GM18502 (cell line): ENCODE measurements around the gene FBXO40.
"Not testable (repeated sequence)": the region's sequence is repeated elsewhere in the genome, so short reads cannot be mapped to it uniquely, and the experiment has no call there.

ENCODE experiments used
- ATAC-seq: cut with Tn5 transposase; IDR thresholded peaks from one replicate; pipeline ENCODE4 v1.9.1; 2021; ENCODE audit warnings: mild to moderate bottlenecking; ENCODE audit not compliant: unreplicated experiment, poor library complexity

Gene FBXO40, protein sequence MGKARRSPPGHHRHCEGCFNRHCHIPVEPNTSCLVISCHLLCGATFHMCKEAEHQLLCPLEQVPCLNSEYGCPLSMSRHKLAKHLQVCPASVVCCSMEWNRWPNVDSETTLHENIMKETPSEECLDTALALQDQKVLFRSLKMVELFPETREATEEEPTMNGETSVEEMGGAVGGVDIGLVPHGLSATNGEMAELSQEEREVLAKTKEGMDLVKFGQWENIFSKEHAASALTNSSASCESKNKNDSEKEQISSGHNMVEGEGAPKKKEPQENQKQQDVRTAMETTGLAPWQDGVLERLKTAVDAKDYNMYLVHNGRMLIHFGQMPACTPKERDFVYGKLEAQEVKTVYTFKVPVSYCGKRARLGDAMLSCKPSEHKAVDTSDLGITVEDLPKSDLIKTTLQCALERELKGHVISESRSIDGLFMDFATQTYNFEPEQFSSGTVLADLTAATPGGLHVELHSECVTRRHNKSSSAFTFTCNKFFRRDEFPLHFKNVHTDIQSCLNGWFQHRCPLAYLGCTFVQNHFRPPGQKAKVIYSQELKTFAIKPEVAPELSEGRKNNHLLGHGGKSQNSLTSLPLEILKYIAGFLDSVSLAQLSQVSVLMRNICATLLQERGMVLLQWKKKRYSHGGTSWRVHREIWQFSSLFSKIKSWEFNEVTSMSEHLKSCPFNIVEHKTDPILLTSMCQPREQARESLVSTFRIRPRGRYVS

DNA sequence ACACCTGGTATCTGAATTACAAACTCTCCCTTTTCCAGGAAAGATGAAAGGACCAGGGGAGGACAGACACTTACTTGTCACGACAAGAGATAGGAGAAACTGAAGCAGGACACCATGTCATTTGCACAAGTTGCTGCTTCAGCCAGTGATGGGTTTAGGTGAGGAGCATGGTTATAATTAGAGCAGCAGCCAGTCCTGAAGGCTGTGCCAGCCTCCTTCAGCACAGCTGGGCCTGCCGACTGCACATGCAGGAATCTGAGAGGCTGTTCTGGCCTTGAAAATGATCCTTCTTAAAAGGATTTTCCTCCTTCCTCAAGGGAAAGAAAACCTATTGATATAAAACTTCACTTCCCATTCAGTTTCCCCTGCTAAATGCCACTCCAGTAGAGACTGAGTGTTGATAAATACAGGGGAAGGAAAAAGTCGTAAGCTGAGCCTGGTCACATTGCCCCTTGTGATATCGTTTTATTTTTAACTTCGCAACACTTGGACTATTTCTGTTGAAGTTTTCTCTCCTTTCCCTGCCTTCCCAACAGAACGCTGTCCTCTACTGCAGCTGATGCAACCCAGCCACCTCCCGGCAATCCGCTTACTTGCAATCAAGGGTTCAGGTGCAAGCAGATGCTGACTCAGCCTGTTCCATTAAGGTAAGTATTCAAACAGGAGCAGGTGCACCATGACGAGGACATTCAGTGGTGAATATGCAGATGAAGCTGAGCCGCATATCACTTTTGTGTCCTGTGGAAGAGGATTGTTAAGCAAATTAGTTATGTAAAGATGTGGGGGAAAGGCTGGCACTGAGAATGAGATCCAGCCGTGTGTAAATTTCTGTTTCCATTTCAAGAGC is at the start of gene FBXO40:
FBXO40 (plus strand) TSS at position 524 of the 847 bp plus-strand sequence. CDS start 27,197 bp downstream, outside the sequence.
- no peak for ATAC-seq

DNA sequence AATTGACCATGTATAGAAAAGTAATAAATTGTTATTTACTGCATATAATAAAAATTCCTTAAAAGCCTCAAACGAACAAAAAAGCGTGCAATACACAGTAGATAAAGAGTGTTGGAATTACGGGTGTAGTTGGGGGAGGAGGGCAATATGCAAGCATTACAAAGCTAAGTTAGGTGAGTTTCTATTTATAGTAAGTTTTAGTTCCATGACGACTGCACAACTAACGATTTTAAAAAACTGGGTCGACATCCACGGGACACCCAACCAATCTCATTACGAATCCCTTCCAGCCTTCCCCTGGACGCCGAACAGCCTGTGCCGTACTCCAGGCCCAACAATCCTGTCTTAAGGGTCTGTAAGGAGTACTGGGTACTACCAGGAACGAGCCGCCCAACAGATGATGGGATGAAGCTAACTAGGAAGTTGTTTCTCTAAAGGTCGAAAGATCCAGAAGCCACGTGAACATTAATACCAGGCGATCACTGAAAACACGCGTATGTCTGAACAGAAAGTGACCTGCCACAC is 48.1 kb upstream of the FBXO40 start:
- peak; percentile 0 for ATAC-seq

DNA sequence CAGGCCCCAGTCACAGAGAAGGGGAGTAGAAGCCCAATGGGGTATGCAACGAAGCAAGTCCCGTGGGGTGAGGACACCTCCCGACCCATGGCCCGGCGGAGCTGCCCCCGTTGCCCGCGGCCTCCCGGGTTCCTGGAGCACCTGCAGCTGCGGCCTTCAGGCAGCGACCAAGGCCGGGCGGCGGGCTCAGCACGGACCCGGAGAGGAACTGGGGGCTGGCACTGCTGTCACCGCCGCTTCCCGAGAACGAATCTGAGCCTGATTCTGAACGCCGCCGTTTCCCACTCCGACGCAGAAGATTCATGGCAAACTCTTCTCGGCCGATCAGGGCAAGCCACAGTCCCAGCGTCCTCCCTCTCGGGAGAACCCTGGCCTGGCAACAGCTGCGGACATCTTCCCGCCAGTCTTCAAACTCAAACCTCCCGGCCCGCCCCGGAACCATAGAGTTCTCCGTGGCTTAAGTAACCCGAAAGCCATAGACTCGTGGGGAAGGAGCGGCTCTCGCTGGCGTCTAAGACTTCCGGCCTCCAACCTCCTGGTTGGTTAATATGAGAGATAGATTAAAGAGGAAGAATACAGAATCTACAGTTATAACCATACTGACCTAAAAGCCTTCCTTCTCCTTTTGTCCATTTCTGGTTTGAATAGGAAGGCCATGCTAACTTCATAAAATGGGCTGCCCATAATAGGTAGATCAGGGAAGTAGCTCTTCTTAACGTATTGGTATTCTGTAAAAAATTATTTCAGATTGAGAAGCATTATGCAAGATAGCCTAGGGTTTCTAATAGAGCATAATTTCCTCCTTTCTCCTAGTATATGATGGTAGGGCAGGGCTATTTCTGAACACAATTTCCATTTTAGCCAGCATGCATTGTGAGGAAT is 47.4 kb upstream of the FBXO40 start, which contains the start of gene POLQ:
POLQ (minus strand) TSS at position 415 of the 882 bp plus-strand sequence; CDS start at position 304, 111 bp downstream.
- ATAC-seq, result peak; percentile 81

DNA sequence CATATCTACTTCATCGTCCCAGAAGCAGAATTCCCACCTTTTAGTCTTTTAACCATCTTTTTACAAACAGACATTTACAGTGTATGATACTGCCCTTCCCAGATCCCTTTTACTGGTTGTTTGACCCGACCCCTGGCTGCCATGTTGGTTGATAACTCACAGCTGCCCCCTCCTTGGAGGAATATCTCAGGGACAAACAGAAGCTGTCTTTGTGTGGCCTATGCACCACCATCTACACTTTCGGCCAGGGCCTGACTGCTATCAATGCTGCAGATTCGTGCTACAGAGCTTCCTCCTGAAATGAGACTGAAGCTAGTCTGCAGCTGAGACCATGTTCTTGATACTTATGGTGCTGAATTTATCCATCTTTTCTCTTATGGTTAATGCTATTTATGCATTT is 40.8 kb upstream of the FBXO40 start:
- ATAC-seq, result no peak

DNA sequence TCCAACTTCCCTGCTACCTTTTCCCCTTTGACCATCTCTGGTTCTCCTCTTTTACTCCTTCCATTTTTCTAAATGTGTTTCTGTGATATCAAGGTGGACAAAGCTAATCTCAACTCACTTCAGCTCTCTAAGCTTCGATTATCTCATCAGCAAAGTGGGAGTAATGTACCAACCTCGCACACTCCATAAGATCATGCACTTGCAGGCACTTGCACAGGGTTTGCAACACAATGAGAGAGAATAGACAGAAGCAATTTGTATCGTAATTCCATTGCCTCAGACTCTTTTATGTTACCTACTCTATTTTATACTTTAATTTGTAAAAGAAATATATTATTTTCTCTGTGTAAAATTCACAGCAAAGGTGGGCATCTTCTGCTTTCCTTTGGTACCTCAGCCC is 40.4 kb upstream of the FBXO40 start:
- no peak for ATAC-seq

DNA sequence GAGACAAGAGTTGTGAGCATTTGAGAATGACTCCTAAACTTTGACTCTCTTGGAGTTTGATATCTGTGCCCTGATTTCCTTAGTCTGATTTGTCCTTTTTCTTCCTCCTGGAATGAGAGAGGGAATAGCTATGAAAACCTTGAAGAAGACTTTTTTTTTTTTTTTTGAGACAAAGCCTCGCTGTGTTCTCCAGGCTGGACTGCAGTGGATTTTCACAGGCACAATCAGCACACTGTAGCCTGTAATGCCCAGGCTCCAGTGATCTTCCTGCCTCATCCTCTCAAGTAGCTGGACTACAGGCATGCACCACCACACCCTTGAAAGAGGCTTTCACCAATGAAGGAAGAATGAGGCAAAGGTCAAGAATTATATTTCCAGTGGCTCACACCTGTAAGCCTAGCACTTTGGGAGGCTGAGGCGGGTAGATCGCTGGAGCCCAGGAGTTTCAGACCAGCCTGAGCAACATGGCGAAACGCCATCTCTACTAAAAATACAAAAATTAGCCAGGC is 35.7 kb upstream of the FBXO40 start:
- ATAC-seq, result no peak

DNA sequence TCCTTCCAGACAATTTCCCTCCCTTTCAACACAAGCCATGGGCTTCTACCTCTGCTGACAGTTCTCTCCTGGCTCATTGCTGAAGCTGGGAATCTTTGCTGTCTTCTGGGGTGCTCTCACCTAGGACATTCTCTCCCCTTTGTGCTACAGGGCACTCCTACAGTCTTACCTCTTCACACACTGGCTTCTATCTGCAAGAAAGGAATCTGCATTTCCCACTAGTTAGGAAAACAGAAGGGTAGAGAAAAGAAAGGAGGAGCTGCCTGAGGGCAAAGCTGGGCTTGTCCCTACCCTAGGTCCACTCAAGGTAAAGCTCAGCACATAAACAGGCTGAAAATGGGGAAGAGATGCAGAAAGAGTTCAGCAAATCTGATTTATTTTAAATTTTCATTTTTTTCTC is 31.0 kb upstream of the FBXO40 start:
- no peak for ATAC-seq

DNA sequence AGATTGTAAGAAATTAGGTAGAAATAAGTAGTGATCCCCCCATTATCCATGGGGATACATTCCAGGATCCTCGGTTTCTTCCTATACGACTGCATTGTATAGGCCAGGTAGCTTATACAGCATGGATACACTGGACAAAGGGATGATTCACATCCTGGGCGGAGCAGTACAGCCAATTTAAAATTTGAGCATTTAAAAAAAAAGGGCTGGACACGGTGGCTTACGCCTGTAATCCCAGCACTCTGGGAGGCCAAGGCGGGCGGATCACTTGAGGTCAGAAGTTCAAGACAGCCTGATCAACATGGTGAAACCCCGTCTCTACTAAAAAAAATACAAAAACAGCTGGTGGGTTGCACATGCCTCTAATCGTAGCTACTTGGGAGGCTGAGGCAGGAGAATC is 26.4 kb upstream of the FBXO40 start:
- no peak for ATAC-seq

DNA sequence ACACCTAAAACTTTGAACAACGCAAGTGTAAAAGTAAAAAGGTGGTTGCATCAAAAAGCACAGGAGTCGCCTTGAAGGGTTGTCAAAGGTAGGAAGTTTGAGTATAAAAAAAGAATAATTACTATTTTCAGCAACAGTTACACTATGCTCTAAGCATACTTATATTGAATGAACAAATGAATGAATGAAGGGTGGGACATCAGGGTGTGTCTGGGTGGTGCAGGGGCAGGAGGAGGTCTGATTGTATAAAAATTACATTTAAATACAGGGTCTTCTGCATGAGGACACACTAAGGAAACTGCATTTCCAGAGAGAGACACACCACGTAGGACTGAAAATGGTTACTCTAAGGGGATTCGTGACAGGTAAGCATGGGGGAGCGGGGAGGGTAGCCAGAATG is 25.5 kb upstream of the FBXO40 start, which contains the start of gene ARGFX:
ARGFX (plus strand) TSS at position 301 of the 400 bp plus-strand sequence. CDS start 2,765 bp downstream, outside the sequence.
- ATAC-seq, result no peak

DNA sequence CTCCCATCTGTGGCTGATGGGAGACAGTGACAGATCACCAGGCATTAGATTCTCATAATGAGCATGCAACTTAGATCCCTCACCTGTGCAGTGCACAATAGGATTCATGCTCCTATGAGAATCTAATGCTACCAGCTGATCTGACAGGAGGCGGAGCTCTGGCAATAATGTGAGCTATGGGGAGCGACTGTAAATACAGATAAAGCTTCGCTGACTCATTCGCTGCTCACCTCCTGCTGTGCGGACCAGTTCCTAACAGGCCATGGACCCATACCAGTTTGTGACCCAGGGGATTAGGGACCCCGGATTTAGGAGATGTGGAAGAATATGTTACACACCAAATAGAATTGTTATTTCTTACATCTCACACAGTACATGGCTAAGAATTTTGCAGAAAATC is 18.7 kb upstream of the FBXO40 start:
- no peak for ATAC-seq

DNA sequence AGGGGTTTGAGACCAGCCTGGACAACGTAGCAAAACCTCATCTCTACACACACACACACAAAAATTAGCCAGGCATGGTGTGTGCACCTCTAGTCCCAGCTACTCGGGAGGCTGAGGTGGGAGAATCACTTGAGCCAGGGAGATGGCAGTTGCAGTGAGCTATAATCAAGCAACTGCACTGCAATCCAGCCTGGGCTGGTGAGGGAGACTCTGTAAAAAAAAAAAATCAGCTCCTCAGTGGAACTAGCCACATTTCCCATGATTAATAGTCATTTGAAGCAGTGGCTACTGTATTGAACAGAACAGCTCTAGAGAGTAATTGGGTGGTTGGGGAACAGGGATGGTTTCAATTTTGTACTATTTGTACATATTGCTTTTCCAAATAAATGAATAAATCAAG is 11.5 kb upstream of the FBXO40 start:
- ATAC-seq, result no peak

DNA sequence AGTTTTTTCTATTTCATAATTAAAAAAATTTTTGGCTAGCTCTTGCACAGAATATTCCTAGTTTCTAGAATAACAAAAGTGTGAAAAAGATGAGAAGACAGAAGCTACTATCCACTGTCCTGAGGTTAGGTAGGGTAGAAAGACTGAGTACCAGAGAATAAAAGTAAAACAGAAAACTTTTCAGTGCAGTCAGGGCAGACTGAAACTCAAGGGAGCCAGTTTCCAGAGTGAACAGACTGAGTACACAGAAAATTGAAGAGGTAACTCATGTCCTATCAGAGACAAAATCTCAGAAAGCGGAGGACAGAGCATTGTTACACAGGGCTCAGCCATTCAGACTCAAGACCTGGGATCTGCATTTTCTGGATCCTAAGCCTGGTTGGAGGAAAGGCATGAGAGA is 8.8 kb upstream of the FBXO40 start:
- no peak for ATAC-seq

DNA sequence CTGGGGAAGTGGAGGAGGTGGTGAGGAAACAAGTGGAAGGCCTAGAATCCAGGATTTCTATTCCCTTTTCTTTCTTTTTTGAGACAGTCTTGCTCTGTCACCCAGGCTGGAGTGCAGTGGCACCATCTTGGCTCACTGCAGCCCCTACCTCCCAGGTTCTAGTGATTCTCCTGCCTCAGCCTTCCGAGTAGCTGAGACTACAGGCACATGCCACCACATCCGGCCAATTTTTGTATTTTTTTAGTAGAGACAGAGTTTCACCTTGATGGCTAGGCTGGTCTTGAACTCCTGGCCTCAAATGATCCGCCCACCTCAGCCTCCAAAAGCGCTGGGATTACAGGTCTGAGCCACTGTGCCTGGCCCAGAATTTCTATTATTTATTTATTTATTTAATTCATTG is 627 bp downstream of the FBXO40 start:
- ATAC-seq, result not testable (repeated sequence)

DNA sequence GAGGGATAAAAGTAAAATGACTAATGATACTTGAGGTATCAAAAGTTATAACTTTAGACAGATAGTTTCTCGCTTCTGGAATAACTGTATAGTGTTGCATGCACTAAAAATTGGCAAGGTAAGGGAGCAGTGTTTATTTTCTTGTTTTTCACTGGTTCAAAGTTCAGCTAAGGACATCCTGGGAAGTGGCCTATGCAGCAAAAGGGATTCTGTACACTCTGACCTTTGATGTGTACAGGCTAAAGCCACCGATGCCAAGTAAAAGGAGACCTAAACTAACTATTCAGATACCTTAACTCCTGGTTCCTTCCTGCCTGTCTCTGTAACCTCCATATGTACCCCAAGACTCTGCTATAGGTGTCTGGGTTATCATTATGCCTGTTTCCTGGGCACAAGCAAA is 1.7 kb downstream of the FBXO40 start:
- no peak for ATAC-seq

DNA sequence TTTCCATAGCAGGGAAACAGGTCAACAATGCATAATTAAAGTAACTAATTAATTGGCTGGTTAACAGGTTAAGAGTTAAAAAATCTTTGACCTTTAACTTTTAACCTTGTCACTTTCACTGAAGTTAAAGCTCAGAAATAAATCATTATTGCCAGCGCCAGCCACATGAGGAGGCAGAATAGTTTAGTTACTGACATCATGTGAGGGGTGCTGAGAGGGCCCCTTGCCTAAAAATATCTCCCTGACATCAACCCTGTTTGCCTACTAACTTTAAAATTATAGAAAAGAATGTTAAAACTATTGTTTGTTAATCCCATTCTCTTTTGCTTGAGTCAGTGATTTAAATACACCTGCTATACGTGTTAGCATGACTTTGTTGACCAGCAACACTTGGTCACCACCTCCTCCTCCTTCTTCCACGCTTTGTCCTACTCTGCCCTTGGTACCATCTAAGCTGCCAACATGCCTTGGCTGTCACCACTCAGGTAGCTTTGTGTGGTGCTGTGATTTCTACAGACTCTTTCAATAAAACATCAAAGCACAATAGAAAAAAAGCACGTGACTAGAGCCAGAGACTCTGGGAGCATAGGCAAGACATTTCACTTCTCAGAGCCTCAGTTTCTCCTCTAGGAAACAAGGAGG is 2.7 kb downstream of the FBXO40 start:
- ATAC-seq, result no peak

DNA sequence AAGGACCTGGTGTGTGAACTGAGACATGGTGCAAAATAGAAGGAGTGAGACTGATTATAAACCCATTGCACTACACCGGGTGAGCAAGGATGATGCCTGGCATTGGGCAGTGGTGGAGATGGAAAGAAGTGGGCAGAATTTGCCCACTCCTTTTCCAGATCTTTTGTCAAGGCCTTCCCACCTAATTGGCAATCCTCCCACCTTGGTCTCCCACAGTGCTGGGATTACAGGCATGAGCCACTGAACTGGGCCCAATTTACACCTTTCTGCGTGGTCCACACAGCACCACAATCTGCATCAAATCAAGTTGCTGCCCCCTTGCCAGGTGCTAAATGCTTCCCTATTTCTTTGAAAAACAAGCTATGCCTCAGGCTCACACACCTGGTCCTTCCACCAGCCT is 5.4 kb downstream of the FBXO40 start:
- no peak for ATAC-seq

DNA sequence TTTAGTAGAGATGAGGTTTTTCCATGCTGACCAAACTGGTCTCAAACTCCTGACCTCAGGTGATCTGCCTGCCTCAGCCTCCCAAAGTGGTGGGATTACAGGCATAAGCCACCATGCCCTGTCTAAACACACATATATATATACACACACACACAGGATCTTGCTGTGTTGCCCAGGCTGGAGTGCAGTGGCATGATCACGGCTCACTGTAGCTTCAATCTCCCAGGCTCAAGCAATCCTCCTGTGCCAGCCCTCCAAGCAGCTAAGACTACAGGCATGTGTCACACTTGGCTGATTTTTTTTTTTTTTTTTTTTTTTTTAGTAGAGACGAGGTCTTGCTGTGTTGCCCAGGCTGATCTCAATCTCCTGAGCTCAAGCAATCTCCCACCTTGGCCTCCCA is 6.7 kb downstream of the FBXO40 start:
- ATAC-seq, result not testable (repeated sequence)

DNA sequence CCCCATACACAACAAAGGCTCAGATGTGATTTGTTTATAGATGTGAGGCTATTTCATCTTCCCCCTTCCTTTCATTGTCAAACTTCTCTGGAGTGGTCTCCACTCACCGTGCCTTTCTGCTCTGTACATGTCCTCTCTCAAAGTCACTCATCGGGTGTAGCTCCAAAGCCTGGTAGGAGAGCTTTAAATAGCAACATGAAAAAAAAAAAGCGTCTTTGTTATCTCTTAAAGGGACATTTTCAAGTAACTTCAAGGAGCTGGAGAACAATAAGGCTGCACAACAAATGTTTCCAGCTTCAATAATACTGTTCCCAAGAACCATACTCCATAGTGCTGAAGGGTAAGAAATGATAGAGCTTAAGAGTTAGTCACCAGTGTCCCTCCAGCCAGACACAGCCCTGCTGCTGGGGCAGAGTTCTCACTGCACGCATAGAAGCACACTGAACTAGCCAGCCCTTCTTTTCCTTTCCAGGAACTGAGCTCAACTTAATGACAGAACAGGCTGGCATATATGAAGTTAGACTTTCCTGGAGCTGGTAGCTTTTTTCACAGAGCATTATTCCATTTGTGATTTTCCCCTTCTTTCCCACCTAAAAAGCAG is 8.1 kb downstream of the FBXO40 start:
- no peak for ATAC-seq
